B cell (primary cell): ENCODE measurements around the gene NME2.

Source experiments
- EZH2 ChIP-seq: IDR thresholded peaks from 2 replicates; pipeline ENCODE4 v1.6.1; 2012; ENCODE audit warnings: borderline replicate concordance, low read depth, mild to moderate bottlenecking, moderate library complexity, low read length; ENCODE audit not compliant: insufficient read depth, poor library complexity, severe bottlenecking
- TF ChIP-seq, protein P1 (sequence below): fragments of 200-600 bp; IDR thresholded peaks from one replicate; pipeline ENCODE4 v1.8.0; 2022; ENCODE audit warnings: antibody characterized with exemption, mild to moderate bottlenecking

DNA sequence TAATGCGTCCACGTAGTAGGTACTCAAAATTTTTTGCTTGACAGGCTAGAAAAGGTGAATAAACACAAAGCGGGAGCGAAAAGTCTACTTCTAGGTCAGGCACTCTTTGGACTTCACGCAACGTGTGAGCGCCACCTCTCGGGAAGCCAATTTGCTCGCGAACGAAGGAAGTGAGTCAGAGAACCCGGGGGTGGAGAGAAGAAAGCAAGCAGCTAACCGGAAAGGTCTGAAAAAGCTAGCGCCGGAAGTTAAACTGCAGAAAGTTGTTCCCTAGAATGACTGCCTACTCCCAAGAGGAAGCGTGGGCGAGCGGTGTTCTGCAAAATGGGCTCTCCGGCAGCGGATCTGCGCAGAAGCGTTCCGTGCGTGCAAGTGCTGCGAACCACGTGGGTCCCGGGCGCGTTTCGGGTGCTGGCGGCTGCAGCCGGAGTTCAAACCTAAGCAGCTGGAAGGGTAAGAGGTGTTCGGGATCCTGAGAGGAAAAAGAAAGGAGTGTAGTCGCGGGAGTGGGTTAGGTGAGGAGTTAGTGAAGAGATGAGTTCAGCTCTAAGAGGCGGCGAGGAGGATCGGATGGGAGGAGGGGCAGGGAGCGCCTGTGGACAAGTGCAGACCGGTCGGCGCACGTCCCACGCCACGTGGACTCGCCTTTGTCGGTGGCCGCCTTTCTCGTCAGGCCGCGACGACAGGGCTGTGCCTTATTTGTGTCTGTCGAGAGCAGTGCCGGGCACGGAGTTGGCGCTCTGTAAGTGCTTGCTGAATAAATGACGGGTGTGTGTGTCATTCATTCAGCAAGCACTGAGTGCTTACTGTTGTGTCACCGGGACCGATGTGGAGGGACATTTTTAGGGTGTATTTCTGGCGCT is 12.8 kb upstream of the NME2 start, which contains the start of gene NME1:
- TF ChIP-seq, protein P1, sequence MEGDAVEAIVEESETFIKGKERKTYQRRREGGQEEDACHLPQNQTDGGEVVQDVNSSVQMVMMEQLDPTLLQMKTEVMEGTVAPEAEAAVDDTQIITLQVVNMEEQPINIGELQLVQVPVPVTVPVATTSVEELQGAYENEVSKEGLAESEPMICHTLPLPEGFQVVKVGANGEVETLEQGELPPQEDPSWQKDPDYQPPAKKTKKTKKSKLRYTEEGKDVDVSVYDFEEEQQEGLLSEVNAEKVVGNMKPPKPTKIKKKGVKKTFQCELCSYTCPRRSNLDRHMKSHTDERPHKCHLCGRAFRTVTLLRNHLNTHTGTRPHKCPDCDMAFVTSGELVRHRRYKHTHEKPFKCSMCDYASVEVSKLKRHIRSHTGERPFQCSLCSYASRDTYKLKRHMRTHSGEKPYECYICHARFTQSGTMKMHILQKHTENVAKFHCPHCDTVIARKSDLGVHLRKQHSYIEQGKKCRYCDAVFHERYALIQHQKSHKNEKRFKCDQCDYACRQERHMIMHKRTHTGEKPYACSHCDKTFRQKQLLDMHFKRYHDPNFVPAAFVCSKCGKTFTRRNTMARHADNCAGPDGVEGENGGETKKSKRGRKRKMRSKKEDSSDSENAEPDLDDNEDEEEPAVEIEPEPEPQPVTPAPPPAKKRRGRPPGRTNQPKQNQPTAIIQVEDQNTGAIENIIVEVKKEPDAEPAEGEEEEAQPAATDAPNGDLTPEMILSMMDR = peak; percentile 86
- TF ChIP-seq EZH2 = no peak
